Kidney epithelial cell (primary cell): Measurements from ENCODE around the gene PDE4C. TPM values are rescaled to one million over a fixed set of nuclear protein-coding genes. Genes with fewer than 3 reads are reported as not detected.

Source experiments
- DNase-seq: peaks from one replicate; pipeline ENCODE4 v3.0.0-alpha.2; 2010; ENCODE audit warnings: low read depth
- H3K27me3 ChIP-seq: 2 replicates; pipeline ENCODE4 v1.6.0; 2011; ENCODE audit warnings: low read length; ENCODE audit not compliant: control insufficient read depth, insufficient read depth
- H3K36me3 ChIP-seq: 2 replicates; pipeline ENCODE4 v1.5.1; 2011; ENCODE audit warnings: low read length; ENCODE audit not compliant: control insufficient read depth, insufficient read depth
- H3K4me3 ChIP-seq: 2 replicates; pipeline ENCODE4 v1.5.1; 2011; ENCODE audit warnings: low read depth, mild to moderate bottlenecking, control low read depth, low read length
- CTCF ChIP-seq: IDR thresholded peaks from 2 replicates; pipeline ENCODE4 v1.5.1; 2011; ENCODE audit warnings: mild to moderate bottlenecking, moderate library complexity, low read length, control low read depth, inconsistent platforms; ENCODE audit not compliant: insufficient read depth, poor library complexity, severe bottlenecking
- total RNA-seq: library from RNA; depleted of rRNA; stranded (reverse); fragments of >200 nt; gene quantifications from 2 replicates; pipeline ENCODE4 v1.2.3, GENCODE V29; 2015

PDE4C gene
- total RNA-seq, 1 donor from 2014 or later: 0.42 TPM

DNA sequence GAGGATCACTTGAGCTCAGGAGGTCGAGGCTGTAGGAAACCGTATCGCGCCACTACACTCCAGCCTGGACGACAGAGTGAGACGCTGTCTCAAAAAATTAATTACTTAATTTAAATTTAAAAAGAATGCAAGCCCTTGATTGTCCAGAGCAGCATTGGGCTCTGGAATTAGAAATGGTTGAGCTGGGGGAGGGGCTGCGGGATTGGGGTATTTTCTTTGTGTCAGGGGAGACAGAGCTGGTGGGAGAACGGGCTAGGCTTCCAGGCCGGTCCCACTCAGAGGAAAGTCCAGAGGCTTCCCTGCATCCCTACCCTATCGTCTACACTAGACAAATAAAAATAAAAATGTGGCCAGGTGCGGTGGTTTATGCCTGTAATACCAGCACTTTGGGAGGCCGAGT is 20.2 kb downstream of the PDE4C start:
- no peaks in the 10 kb centered on the region for H3K36me3 ChIP-seq
- no peak for TF ChIP-seq CTCF
- H3K4me3 ChIP-seq: no peak overlapping the region
- peaks cover 22% of the 10 kb centered on the region for H3K27me3 ChIP-seq
- no peak for DNase-seq

GRCh38 chr19:18205200-18205892 is 20.9 kb downstream of the PDE4C start:
- no peaks in the 10 kb centered on the region for H3K36me3 ChIP-seq
- TF ChIP-seq CTCF: no peak
- DNase-seq: no peak
- peaks cover 16% of the 10 kb centered on the region for H3K27me3 ChIP-seq
- H3K4me3 ChIP-seq: peak overlapping the region; percentile 52

GRCh38 chr19:18204394-18205199 is 21.6 kb downstream of the PDE4C start:
- TF ChIP-seq CTCF: no peak
- peaks cover 16% of the 10 kb centered on the region for H3K27me3 ChIP-seq
- H3K36me3 ChIP-seq: no peaks in the 10 kb centered on the region
- DNase-seq: no peak
- H3K4me3 ChIP-seq: peak overlapping the region; percentile 52

DNA sequence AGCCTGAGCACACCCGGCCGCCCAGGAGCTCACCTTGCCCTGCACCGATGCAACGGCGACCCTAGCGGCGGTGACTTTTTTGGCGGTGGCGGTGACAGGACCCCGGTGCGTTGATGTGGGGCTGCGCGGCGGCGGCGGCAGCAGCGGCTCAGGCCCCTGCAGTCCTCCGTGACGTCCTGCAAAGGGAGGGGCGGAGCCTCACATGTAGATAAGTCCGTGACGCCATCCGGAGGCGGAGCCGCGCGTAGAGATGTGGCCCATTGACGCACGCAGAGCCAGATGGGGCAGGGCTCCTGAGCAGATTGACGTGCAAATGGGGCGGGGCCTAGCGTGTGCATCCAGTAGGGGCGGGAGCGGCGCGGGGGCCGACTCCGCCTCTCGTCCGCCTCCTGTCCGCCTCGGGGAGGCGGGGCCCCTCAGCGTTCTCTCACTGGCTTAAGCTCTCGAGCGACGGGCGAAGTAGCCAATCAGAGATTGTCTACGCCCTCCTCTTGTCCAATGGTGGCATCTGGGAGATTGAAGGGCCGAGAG is 22.3 kb downstream of the PDE4C start, which contains the start of gene RAB3A:
TSS of gene RAB3A (minus strand) at position 180 of the 531 bp plus-strand sequence. CDS start 1,302 bp downstream, outside the sequence.
- peaks cover 15% of the 10 kb centered on the region for H3K27me3 ChIP-seq
- no peak for TF ChIP-seq CTCF
- H3K4me3 ChIP-seq: peak within 1 kb of the TSS; percentile 52
- peak; percentile 100 for DNase-seq
- no peaks in the 10 kb centered on the region for H3K36me3 ChIP-seq

- Histone ChIP-seq H3K27me3 (peaks cover 12% of the 10 kb centered on the region), H3K36me3 (no peaks in the 10 kb centered on the region), H3K4me3 (peak overlapping the region; percentile 48)
- TF ChIP-seq CTCF: no peak
- DNase-seq: no peak
Observed at GRCh38 chr19:18203408-18203862, 22.8 kb downstream of the PDE4C start.
